Measurements from ENCODE around the gene CDH4. TPM values are rescaled to one million over a fixed set of nuclear protein-coding genes. Genes with fewer than 3 reads are reported as not detected.

The CDH4 gene
- total RNA-seq, 4 donors from 2014 or later = under 0.01 to 0.56 (median 0.19) TPM; not detected in 1

- TF ChIP-seq CTCF (IDR thresholded peaks at IDR 0.05) = no peak
- DNase-seq (ENCODE audit: low spot score) = no peak
- ATAC-seq (ENCODE audit: low FRiP score) = no peak
These were observed 41.9 kb downstream of the CDH4 start for GRCh38 chr20:61293951-61294350.

GRCh38 chr20:61295249-61295648 is 43.2 kb downstream of the CDH4 start:
- ATAC-seq (ENCODE audit: low FRiP score) (no peak), DNase-seq (ENCODE audit: low spot score) (no peak)
- no peak for TF ChIP-seq CTCF (IDR thresholded peaks at IDR 0.05)

GRCh38 chr20:61295682-61296628 is 43.9 kb downstream of the CDH4 start:
- TF ChIP-seq CTCF (IDR thresholded peaks at IDR 0.05) = no peak
- no peak for DNase-seq (ENCODE audit: low spot score)

GRCh38 chr20:61296629-61297019 is 44.6 kb downstream of the CDH4 start:
- no peak for ATAC-seq (ENCODE audit: low FRiP score)
- TF ChIP-seq CTCF (IDR thresholded peaks at IDR 0.05) = no peak

More at GRCh38 chr20:61295682-61296628, 43.9 kb downstream of the CDH4 start:
- no peak for ATAC-seq (ENCODE audit: low FRiP score)

GRCh38 chr20:61297491-61297890 is 45.4 kb downstream of the CDH4 start:
- no peak for DNase-seq (ENCODE audit: low spot score)
- no peak for ATAC-seq (ENCODE audit: low FRiP score)
- TF ChIP-seq CTCF (IDR thresholded peaks at IDR 0.05) = no peak

More at GRCh38 chr20:61296629-61297019, 44.6 kb downstream of the CDH4 start:
- no peak for DNase-seq (ENCODE audit: low spot score)

GRCh38 chr20:61297986-61298385 is 45.9 kb downstream of the CDH4 start:
- no peak for TF ChIP-seq CTCF (IDR thresholded peaks at IDR 0.05)
- DNase-seq (ENCODE audit: low spot score) = no peak
- ATAC-seq (ENCODE audit: low FRiP score) = no peak

GRCh38 chr20:61298661-61299060 is 46.6 kb downstream of the CDH4 start:
- no peak for DNase-seq (ENCODE audit: low spot score)
- TF ChIP-seq CTCF (IDR thresholded peaks at IDR 0.05) = no peak
- ATAC-seq (ENCODE audit: low FRiP score) = no peak
